Measurements from ENCODE around the gene NDUFA6. TPM values are rescaled to one million over a fixed set of nuclear protein-coding genes. Genes with fewer than 3 reads are reported as not detected.
A peak's percentile ranks its signal among the peaks of the same experiment; 100 is the strongest.

The NDUFA6 gene
- total and polyA plus RNA-seq, 2 of the 13 experiments (the other 11 are each of a cell fraction or from before 2014, with no cell fraction given), result 68.5 to 87.8 TPM

GRCh38 chr22:42079319-42080251 lies 11.0 kb downstream of the NDUFA6 start, which contains the start of gene SMDT1 (continued):
- TF ChIP-seq ZNF546 (CRISPR knock-in tag; conservative IDR thresholded peaks at IDR 0.05) (peak; percentile 69; the same call in 1 of the 2 replicates), NBN (conservative IDR thresholded peaks at IDR 0.05) (no peak), ZSCAN9 (CRISPR knock-in tag; IDR thresholded peaks at IDR 0.05; ENCODE audit: borderline replicate concordance) (peak; percentile 65), ZNF414 (CRISPR knock-in tag; IDR thresholded peaks at IDR 0.05) (0 out of 2 replicates have a peak, but pooled peaks have one; percentile 46), ZNF430 (CRISPR knock-in tag; IDR thresholded peaks at IDR 0.05) (peak; percentile 83), SAP130 (CRISPR knock-in tag; IDR thresholded peaks at IDR 0.05; ENCODE audit: low read depth) (peak; percentile 90), MAFG (CRISPR knock-in tag; IDR thresholded peaks at IDR 0.05) (no peak), ZNF556 (CRISPR knock-in tag; IDR thresholded peaks at IDR 0.05; ENCODE audit: borderline replicate concordance) (0 out of 2 replicates have a peak, but pooled peaks have one; percentile 52), SNAI1 (CRISPR knock-in tag; IDR thresholded peaks at IDR 0.05; ENCODE audit: borderline replicate concordance) (no peak), IKZF4 (CRISPR knock-in tag; IDR thresholded peaks at IDR 0.05; ENCODE audit: borderline replicate concordance, low read depth, not compliant biosample characterization) (no peak), MEIS2 (CRISPR knock-in tag; IDR thresholded peaks at IDR 0.05) (peak; percentile 35; the same call in 1 of the 2 replicates), ZNF362 (CRISPR knock-in tag; IDR thresholded peaks at IDR 0.05; ENCODE audit: borderline replicate concordance) (peak; percentile 49; the same call in 1 of the 2 replicates), GATAD1 (CRISPR knock-in tag; IDR thresholded peaks at IDR 0.05) (peak; percentile 75; the same call in 1 of the 2 replicates)
- TF ChIP-seq, protein P1, sequence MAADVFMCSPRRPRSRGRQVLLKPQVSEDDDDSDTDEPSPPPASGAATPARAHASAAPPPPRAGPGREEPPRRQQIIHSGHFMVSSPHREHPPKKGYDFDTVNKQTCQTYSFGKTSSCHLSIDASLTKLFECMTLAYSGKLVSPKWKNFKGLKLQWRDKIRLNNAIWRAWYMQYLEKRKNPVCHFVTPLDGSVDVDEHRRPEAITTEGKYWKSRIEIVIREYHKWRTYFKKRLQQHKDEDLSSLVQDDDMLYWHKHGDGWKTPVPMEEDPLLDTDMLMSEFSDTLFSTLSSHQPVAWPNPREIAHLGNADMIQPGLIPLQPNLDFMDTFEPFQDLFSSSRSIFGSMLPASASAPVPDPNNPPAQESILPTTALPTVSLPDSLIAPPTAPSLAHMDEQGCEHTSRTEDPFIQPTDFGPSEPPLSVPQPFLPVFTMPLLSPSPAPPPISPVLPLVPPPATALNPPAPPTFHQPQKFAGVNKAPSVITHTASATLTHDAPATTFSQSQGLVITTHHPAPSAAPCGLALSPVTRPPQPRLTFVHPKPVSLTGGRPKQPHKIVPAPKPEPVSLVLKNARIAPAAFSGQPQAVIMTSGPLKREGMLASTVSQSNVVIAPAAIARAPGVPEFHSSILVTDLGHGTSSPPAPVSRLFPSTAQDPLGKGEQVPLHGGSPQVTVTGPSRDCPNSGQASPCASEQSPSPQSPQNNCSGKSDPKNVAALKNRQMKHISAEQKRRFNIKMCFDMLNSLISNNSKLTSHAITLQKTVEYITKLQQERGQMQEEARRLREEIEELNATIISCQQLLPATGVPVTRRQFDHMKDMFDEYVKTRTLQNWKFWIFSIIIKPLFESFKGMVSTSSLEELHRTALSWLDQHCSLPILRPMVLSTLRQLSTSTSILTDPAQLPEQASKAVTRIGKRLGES (CRISPR knock-in tag; IDR thresholded peaks at IDR 0.05; ENCODE audit: borderline replicate concordance), result no peak
- TF ChIP-seq, protein P2, sequence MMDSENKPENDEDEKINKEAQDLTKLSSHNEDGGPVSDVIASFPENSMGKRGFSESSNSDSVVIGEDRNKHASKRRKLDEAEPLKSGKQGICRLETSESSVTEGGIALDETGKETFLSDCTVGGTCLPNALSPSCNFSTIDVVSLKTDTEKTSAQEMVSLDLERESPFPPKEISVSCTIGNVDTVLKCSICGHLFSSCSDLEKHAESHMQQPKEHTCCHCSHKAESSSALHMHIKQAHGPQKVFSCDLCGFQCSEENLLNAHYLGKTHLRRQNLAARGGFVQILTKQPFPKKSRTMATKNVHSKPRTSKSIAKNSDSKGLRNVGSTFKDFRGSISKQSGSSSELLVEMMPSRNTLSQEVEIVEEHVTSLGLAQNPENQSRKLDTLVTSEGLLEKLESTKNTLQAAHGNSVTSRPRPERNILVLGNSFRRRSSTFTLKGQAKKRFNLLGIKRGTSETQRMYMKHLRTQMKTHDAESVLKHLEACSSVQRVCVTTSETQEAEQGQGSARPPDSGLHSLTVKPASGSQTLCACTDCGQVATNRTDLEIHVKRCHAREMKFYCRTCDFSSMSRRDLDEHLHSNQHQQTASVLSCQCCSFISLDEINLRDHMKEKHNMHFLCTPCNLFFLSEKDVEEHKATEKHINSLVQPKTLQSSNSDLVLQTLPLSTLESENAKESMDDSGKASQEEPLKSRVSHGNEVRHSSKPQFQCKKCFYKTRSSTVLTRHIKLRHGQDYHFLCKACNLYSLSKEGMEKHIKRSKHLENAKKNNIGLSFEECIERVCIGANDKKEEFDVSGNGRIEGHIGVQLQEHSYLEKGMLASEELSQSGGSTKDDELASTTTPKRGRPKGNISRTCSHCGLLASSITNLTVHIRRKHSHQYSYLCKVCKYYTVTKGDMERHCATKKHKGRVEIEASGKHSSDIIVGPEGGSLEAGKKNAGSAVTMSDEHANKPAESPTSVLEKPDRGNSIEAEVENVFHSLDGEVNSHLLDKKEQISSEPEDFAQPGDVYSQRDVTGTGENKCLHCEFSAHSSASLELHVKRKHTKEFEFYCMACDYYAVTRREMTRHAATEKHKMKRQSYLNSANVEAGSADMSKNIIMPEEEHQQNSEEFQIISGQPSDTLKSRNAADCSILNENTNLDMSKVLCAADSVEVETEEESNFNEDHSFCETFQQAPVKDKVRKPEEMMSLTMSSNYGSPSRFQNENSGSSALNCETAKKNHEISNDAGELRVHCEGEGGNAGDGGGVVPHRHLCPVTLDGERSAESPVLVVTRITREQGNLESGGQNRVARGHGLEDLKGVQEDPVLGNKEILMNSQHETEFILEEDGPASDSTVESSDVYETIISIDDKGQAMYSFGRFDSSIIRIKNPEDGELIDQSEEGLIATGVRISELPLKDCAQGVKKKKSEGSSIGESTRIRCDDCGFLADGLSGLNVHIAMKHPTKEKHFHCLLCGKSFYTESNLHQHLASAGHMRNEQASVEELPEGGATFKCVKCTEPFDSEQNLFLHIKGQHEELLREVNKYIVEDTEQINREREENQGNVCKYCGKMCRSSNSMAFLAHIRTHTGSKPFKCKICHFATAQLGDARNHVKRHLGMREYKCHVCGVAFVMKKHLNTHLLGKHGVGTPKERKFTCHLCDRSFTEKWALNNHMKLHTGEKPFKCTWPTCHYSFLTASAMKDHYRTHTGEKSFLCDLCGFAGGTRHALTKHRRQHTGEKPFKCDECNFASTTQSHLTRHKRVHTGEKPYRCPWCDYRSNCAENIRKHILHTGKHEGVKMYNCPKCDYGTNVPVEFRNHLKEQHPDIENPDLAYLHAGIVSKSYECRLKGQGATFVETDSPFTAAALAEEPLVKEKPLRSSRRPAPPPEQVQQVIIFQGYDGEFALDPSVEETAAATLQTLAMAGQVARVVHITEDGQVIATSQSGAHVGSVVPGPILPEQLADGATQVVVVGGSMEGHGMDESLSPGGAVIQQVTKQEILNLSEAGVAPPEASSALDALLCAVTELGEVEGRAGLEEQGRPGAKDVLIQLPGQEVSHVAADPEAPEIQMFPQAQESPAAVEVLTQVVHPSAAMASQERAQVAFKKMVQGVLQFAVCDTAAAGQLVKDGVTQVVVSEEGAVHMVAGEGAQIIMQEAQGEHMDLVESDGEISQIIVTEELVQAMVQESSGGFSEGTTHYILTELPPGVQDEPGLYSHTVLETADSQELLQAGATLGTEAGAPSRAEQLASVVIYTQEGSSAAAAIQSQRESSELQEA (CRISPR knock-in tag; IDR thresholded peaks at IDR 0.05; ENCODE audit: not compliant biosample characterization), result no peak

Measured in HepG2 (cell line).